ENCODE data around the gene RBMS3. TPM values are rescaled to one million over a fixed set of nuclear protein-coding genes. Genes with fewer than 3 reads are reported as not detected.

The RBMS3 gene
- total and polyA plus RNA-seq, 2 of the 8 experiments (the other 6 are each of a cell fraction or from before 2014, with no cell fraction given), result 3.7 to 6.9 TPM

GRCh38 chr3:29463304-29463703 lies 182.4 kb downstream of the RBMS3 start:
- CTCF ChIA-PET (ENCODE audit: partially characterized antibody), result interaction anchor here (0.8 to 1.4 kb wide), 3 partner anchors 10 to 19 kb away, joined by 3 to 7 read pairs (median 3); no protein-coding TSS in a partner anchor
- Histone ChIP-seq H2BK5ac (ENCODE audit: low read depth, low read length) (no peak overlapping the region), H3K56ac (replicated peaks; ENCODE audit: insufficient read length, low read depth, low read length) (no peak overlapping the region), H4K5ac (ENCODE audit: insufficient read length, low read depth, low read length) (no peak overlapping the region), H3K36me3 (ENCODE audit: control insufficient read depth in 2 of 4, insufficient read depth in 4 of 4, low read length in 3 of 4) (no peaks in the 10 kb centered on the region), H4K20me1 (replicated peaks in 1 of 2; ENCODE audit: control insufficient read depth in 1 of 2, insufficient read depth in 2 of 2, low read length in 2 of 2) (no peaks in the 10 kb centered on the region), H2BK120ac (replicated peaks; ENCODE audit: low read depth, low read length) (no peak overlapping the region), H2AK5ac (ENCODE audit: low read depth, low read length) (no peak overlapping the region), H4K8ac (ENCODE audit: extremely low read depth, insufficient read depth, low read length) (no peak overlapping the region), H3K4me1 (replicated peaks in 1 of 4; ENCODE audit: control insufficient read depth in 3 of 4, insufficient read depth in 4 of 4, low read length in 3 of 4) (peaks cover 0 to 9% (median 5%) of the 10 kb centered on the region in 4 experiments; a peak in 4 of 7 replicates), H3K23ac (ENCODE audit: insufficient read length) (no peak overlapping the region), H3K18ac (ENCODE audit: extremely low read depth, low read length) (no peak overlapping the region), H3K9me3 (ENCODE audit: insufficient read depth in 2 of 2, low read depth in 1 of 2, low read length in 1 of 2) (no peaks in the 10 kb centered on the region), H2BK20ac (ENCODE audit: low read length) (no peak overlapping the region), H3K4me3 (ENCODE audit: extremely low read depth in 1 of 4, insufficient read depth in 2 of 4, low read depth in 3 of 4, low read length in 4 of 4) (no peak overlapping the region), H3K14ac (ENCODE audit: insufficient read length) (no peak overlapping the region), H2BK15ac (ENCODE audit: low read length) (no peak overlapping the region), H3K79me2 (ENCODE audit: control insufficient read depth in 1 of 2, insufficient read depth in 2 of 2, low read length in 2 of 2) (no peaks in the 10 kb centered on the region), H3K4me2 (ENCODE audit: insufficient read depth in 1 of 2, low read depth in 2 of 2, low read length in 2 of 2) (no peak overlapping the region), H3K27ac (ENCODE audit: low read depth, low read length) (no peak overlapping the region), H3K4ac (replicated peaks; ENCODE audit: insufficient read length, low read depth, low read length) (no peak overlapping the region), H2AFZ (ENCODE audit: low read length) (no peak overlapping the region), H3K79me1 (ENCODE audit: low read depth, low read length) (no peaks in the 10 kb centered on the region), H2BK12ac (ENCODE audit: low read depth, low read length) (no peak overlapping the region), H3K27me3 (replicated peaks in 1 of 4; ENCODE audit: control insufficient read depth in 3 of 4, extremely low read depth in 1 of 4, insufficient read depth in 3 of 4, low read length in 3 of 4) (no peaks in the 10 kb centered on the region), H3K23me2 (ENCODE audit: low read depth, low read length) (no peaks in the 10 kb centered on the region), H3K9ac (replicated peaks in 1 of 4; ENCODE audit: extremely low read depth in 1 of 4, low read depth in 3 of 4, low read length in 3 of 4) (no peak overlapping the region), H4K91ac (replicated peaks; ENCODE audit: insufficient read length, low read length) (no peak overlapping the region)
- DNase-seq (ENCODE audit: low read depth in 1 of 2, low spot score in 2 of 2) (no peak), FAIRE-seq (no peak)
- 90% methylated on average over 3 of the region's 3 CpGs; no CpG with 5 or more reads in 1 of the 2 experiments for WGBS, 2 experiments (ENCODE audit: extremely low coverage in 1 of 2, insufficient coverage in 1 of 2, insufficient read length in 1 of 2, insufficient replicate concordance in 2 of 2, low coverage in 1 of 2, low lambda C conversion rate in 2 of 2, missing lambda C conversion rate in 1 of 2)
- POLR2A ChIA-PET (ENCODE audit: partially characterized antibody), result no interaction called here
- TF ChIP-seq CTBP2 (IDR thresholded peaks at IDR 0.05; ENCODE audit: borderline replicate concordance, insufficient read depth, insufficient read length, low read length), result no peak
- TF ChIP-seq BCL11A (IDR thresholded peaks at IDR 0.05; ENCODE audit: low read depth in 2 of 2, low read length in 2 of 2), result no peak
- TF ChIP-seq BACH1 (IDR thresholded peaks at IDR 0.05; ENCODE audit: low read length), result no peak
- TF ChIP-seq GABPA (IDR thresholded peaks at IDR 0.05; ENCODE audit: borderline replicate concordance, insufficient read depth, low read length), result no peak
- no peak for TF ChIP-seq JUND (IDR thresholded peaks at IDR 0.05; ENCODE audit: low read length)
- TF ChIP-seq CTCF (IDR thresholded peaks at IDR 0.05; ENCODE audit: control extremely low read depth in 1 of 3, insufficient read depth in 1 of 3, low read depth in 1 of 3, low read length in 3 of 3), result no peak
- no peak for TF ChIP-seq RAD21 (IDR thresholded peaks at IDR 0.05 in 1 of 2, conservative IDR thresholded peaks at IDR 0.05 in 1 of 2; ENCODE audit: low read depth in 2 of 2, low read length in 2 of 2)
- no peak for TF ChIP-seq GTF2F1 (IDR thresholded peaks at IDR 0.05; ENCODE audit: borderline replicate concordance, low read depth, low read length)
- TF ChIP-seq KDM1A (IDR thresholded peaks at IDR 0.05; ENCODE audit: borderline replicate concordance, low read length), result no peak
- no peak for TF ChIP-seq NANOG (IDR thresholded peaks at IDR 0.05; ENCODE audit: insufficient read depth, low read depth, low read length, poor library complexity, severe bottlenecking)
- TF ChIP-seq CHD2 (IDR thresholded peaks at IDR 0.05; ENCODE audit: low read length), result no peak
- no peak for TF ChIP-seq SP4 (IDR thresholded peaks at IDR 0.05; ENCODE audit: low read length)
